GM23248 (cell line): Measurements from ENCODE around the gene ZNF407.

ENCODE experiments used
- EZH2 ChIP-seq: fragments of 200-600 bp; sonication (generic); IDR thresholded peaks from 2 replicates; pipeline ENCODE4 v1.6.1; 2018; ENCODE audit warnings: antibody characterized with exemption, mild to moderate bottlenecking; ENCODE audit not compliant: insufficient read depth, poor library complexity, severe bottlenecking
- EZH2phosphoT487 ChIP-seq: fragments of 200-600 bp; sonication (generic); IDR thresholded peaks from 2 replicates; pipeline ENCODE4 v1.6.1; 2018; ENCODE audit warnings: antibody characterized with exemption, moderate library complexity, mild to moderate bottlenecking, low read depth; ENCODE audit not compliant: insufficient read depth

GRCh38 chr18:75089748-75090327 is 492.2 kb downstream of the ZNF407 start:
- TF ChIP-seq EZH2: no peak
- no peak for TF ChIP-seq EZH2phosphoT487
